ENCODE data around the gene ACTR5.

The ACTR5 gene

GRCh38 chr20:38748097-38748860 lies at the start of gene ACTR5:
Gene ACTR5, plus strand, starts transcription at chr20:38748460. Its CDS starts 19 bp downstream, at chr20:38748479.
- FAIRE-seq (no peak), DNase-seq (ENCODE audit: insufficient read length, low spot score) (peak; percentile 98)

DNA sequence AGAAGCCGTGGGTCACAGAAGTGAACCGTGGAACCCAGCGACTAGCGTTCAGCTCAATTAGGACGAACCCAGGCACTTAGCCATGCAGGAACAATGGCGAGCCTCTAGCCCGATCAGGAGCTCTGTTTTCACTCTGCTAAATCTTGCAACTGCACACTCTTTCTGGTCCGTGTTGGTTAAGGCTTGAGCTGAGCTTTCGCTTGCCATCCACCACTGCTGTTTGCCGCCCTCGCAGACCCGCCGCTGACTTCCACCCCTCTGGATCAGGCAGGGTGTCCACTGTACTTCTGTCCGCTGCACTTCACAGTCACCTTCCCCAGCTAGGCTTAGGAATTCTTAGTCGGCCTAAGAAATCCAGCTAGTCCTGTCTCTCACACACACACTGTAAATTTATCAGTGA lies 49.7 kb upstream of the ACTR5 start:
- DNase-seq (ENCODE audit: insufficient read length, low spot score) (no peak), FAIRE-seq (no peak)

GRCh38 chr20:38700141-38700540 lies 48.1 kb upstream of the ACTR5 start:
- no peak for DNase-seq (ENCODE audit: insufficient read length, low spot score)

GRCh38 chr20:38700926-38701325 lies 47.3 kb upstream of the ACTR5 start:
- DNase-seq (ENCODE audit: insufficient read length, low spot score) = no peak
- no peak for FAIRE-seq

More at GRCh38 chr20:38700141-38700540, 48.1 kb upstream of the ACTR5 start:
- no peak for FAIRE-seq

DNA sequence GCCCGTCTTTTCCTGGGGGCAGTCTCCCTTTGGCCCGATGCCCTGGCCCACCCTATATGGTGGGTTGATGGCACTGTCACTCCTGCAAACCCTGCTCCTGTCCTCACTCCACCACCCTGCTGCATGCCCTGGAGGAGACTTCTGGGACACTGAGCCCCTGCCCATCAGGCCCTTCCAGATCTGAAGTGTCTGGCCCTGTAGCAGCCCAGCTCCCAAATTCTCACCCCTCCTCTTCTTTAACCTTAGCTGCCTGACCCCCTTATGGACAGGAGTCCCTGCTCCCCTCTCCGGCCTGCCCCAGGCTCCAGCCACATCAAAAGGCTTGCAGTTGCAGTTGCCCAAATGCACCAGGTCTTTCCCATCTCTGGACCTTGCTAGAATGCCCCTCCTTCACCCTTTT lies 44.7 kb upstream of the ACTR5 start:
- FAIRE-seq = no peak
- DNase-seq (ENCODE audit: insufficient read length, low spot score) = no peak

DNA sequence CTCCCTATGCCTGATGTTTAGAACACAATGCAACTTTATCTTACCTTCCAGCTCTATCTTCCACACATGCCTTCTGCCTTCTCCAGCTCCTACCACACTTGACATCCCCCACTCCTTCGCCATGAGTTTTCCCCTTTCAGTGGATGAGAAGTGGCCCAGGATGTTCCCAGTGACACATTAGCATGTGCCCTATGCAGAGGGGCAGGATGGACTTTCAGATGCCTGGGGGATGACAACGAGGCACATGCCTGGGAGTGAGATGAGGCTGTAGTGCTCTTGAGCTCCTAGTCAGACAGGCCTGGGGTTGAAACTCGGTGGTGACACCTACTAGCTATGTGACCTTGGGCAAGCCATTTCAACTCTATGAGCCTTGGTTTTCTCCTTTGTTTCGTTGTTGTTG lies 44.1 kb upstream of the ACTR5 start:
- DNase-seq (ENCODE audit: insufficient read length, low spot score) (no peak), FAIRE-seq (peak; percentile 80)

DNA sequence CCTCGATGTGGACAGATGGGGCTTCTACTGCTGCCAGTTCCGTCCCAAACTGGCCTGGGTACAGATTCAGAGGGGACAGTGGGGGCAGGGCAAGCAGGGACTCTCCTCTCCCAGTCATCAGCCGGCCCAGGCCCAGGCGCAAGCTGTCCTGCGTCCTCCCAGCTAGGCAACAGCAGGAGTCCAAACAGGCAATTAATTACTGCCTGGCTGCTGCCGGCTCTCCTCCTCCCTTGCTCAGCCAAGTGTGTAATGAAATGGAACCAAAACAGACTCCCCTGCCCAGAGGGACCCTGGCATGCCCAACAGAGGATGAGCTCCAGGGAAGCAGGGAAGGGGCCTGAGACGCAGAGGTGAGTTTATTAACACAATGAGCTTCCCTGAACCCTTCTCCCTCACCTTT lies 41.8 kb upstream of the ACTR5 start:
- no peak for FAIRE-seq
- no peak for DNase-seq (ENCODE audit: insufficient read length, low spot score)

DNA sequence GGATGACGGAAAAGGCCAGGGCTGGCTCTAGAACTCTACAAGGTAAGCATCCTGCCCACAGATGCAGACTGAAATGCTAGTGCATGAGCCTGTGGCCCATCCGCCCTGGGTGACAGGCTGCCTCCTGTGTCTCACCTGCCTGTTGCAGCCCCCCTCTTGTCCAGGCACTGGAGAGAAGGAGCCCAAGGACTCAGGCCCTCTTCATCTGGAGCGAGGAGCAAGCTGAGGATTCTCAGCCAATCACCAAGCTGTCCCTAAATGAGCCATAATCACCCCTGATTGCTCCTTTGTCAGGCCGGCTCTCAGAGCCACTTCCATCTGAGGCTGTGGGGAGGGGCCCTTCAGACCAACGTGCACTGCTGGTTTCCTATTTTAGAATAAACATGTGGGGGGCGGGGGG lies 34.0 kb upstream of the ACTR5 start:
- FAIRE-seq = no peak
- DNase-seq (ENCODE audit: insufficient read length, low spot score) = no peak

DNA sequence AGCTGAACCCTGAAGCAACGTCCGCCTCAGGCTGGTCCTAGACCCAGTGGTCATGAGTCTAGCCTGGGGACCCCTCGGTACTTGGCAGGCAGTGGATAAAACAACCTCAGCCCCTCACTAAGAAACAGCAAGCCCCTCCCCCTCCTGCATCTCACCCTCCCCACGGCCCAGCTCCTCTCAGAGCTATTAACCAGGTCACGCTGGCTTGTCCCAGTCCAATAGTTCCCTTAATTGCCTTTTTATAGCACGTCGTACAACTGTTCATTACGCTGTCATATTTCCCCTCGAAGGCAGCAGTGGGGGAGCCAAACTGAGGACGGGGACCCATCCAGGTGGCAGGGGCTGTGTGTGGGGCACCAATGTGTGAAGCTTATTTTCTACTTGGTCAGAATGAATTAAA lies 32.6 kb upstream of the ACTR5 start:
- FAIRE-seq (no peak), DNase-seq (ENCODE audit: insufficient read length, low spot score) (no peak)

- DNase-seq (ENCODE audit: insufficient read length, low spot score) (no peak), FAIRE-seq (no peak)
These were observed 25.6 kb upstream of the ACTR5 start for GRCh38 chr20:38722683-38723016.

GRCh38 chr20:38723017-38723847 lies 25.0 kb upstream of the ACTR5 start:
- FAIRE-seq = peak; percentile 72

DNA sequence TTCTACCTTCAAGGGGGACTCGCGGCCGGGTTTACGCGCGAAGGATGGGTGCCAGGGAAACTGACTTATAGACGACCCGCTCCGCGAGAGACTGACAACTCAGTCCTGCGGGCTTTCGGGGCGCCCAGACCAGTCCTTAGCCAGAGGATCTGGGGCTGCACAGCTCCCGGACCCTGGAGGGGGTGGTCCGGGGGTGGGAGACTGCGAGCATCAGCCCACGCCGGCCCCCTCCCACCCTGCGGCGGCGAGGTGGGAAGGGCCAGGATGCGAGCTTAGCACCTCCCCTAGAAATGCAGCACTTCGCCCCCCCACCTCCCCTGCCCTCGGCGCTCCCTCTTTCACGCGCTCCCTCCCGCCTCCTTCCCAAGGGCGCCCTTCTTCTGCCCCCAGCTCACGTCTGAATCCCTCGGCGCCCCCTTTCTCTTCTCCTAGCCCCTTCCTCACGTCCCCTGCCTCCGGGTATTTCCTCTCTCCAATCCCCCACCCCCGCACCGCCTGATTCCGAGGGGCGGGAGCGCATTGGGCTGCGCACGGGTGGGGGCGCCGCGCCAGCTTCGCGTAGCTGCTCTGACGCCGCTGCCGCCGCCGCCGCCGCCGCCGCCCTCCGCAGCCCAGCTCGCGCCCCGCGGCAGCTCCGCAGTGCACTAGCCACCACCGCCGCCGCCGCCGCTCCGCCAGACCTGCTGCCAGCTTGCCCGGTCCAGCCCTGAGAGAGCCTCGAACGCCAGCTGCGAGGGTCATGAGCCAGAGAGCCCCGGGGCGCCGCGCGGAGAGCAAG lies 24.2 kb upstream of the ACTR5 start, which contains the start of gene SLC32A1:
Gene SLC32A1, plus strand, starts transcription at position 639 of the 778 bp plus-strand sequence. CDS start 239 bp downstream, outside the sequence.
- no peak for FAIRE-seq
- DNase-seq (ENCODE audit: insufficient read length, low spot score) = no peak

More at GRCh38 chr20:38723017-38723847, 25.0 kb upstream of the ACTR5 start:
- DNase-seq (ENCODE audit: insufficient read length, low spot score) = no peak

GRCh38 chr20:38724626-38725147 lies 23.6 kb upstream of the ACTR5 start:
- FAIRE-seq (peak; percentile 55), DNase-seq (ENCODE audit: insufficient read length, low spot score) (no peak)

DNA sequence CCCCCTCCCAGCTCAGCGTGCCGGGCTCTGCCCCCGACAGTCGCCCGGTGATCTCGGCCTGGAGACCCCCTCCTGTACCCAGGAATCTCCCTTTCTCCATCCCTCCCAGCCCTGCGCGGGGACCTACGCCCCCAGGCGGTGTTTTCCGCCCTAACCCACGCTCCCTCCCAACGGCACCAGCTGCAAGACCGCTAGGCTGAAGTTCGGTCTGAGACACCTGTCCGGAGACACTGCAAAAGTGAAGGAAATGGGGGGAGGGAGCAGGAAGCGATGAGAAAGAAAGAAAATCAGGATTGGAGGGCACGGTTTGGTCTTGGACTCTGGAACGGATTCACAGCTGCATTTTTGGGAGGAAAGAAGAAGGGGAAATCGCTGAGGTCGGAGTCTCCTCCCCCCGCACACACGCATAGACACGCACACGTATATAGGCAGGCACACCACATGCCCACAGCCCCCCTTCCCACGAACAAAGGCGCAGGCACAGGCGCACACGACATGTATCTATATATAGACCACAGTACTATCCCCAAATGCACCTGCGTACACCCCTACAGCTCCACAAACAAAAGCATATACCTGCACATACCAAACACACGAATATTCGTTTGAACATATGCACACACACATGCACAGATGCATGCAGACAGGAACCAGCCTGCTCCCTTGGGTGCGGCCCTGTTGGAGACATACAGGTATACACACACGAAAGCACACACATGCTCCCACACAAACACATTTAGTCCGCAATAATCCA lies 22.9 kb upstream of the ACTR5 start:
- DNase-seq (ENCODE audit: insufficient read length, low spot score) = no peak
- FAIRE-seq = peak; percentile 95

DNA sequence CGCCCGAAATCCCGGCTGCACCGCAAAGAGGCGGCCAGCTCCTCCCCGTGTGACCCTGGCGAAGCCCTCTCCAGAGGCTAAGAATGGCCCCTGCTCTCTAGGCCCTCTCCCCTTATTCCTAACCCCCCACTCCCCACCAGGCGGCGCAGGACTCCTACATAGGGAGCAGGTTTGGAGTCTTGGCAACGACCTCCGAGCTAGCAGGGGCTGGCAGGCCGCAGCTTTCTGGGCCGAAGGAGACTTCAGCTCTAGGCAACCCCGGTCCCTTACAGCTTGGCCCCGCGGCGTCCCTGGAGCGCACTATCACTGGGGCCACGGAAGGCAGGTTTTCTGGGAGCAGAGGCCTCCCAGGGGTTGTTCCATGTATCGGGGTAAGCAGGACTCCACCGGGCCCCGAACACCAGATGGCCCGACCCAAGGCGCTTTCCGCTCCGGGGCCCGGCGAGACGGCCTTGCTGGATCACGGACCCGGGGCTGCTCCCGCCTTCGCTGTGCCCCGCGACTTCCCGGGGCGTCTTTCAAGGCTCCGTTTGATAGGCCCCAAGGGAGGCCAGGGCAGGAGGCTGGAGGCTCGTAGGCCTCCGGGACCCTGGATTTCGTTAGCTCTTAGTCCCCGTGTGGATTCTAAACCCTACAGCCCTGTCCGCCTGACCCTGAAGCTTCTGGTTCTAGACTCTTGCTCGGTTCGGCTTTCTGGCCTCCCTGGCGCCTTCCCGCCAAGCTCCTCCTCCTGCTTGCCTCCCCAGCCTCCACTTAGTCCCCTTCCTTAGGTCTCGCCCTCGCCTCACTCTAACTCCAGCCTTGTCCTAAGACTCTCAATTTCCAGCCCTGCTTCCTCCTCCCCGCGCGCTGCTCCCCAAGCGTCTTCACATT lies 22.1 kb upstream of the ACTR5 start:
- peak; percentile 71 for DNase-seq (ENCODE audit: insufficient read length, low spot score)
- FAIRE-seq = no peak

- FAIRE-seq = peak; percentile 46
- DNase-seq (ENCODE audit: insufficient read length, low spot score) = no peak
These were observed 21.3 kb upstream of the ACTR5 start for GRCh38 chr20:38726804-38727606.

DNA sequence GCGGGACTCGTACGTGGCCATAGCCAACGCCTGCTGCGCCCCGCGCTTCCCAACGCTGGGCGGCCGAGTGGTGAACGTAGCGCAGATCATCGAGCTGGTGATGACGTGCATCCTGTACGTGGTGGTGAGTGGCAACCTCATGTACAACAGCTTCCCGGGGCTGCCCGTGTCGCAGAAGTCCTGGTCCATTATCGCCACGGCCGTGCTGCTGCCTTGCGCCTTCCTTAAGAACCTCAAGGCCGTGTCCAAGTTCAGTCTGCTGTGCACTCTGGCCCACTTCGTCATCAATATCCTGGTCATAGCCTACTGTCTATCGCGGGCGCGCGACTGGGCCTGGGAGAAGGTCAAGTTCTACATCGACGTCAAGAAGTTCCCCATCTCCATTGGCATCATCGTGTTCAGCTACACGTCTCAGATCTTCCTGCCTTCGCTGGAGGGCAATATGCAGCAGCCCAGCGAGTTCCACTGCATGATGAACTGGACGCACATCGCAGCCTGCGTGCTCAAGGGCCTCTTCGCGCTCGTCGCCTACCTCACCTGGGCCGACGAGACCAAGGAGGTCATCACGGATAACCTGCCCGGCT lies 20.6 kb upstream of the ACTR5 start:
- DNase-seq (ENCODE audit: insufficient read length, low spot score) (no peak), FAIRE-seq (peak; percentile 69)

DNA sequence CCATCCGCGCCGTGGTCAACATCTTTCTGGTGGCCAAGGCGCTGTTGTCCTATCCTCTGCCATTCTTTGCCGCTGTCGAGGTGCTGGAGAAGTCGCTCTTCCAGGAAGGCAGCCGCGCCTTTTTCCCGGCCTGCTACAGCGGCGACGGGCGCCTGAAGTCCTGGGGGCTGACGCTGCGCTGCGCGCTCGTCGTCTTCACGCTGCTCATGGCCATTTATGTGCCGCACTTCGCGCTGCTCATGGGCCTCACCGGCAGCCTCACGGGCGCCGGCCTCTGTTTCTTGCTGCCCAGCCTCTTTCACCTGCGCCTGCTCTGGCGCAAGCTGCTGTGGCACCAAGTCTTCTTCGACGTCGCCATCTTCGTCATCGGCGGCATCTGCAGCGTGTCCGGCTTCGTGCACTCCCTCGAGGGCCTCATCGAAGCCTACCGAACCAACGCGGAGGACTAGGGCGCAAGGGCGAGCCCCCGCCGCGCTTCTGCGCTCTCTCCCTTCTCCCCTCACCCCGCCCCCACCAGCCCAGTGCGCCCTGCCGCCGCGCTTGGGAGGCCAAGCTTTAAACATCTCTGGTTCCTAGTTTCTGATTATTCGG lies 20.0 kb upstream of the ACTR5 start:
- FAIRE-seq (peak; percentile 26), DNase-seq (ENCODE audit: insufficient read length, low spot score) (no peak)

All from HTR-8/SVneo (cell line).